K562 (cell line): Measurements from ENCODE around the gene PRAMEF18. TPM values are rescaled to one million over a fixed set of nuclear protein-coding genes. Genes with fewer than 3 reads are reported as not detected.
"Not testable (repeated sequence)": the region's sequence is repeated elsewhere in the genome, so short reads cannot be mapped to it uniquely, and the experiment has no call there.

Experiments used
- ATAC-seq: fragments of 200-7000 bp; cut with Tn5 transposase; 3 replicates; pipeline ENCODE4 v1.9.1; 2020; ENCODE audit warnings: moderate library complexity
- Bru-seq: library from RNA; stranded (reverse); fragments of 400-500 nt; gene quantifications from one replicate; lab custom pipeline; 2021; lab: Mats Ljungman, UMichigan
- BruChase-seq, 2 experiments: library from RNA; stranded (reverse); fragments of 400-500 nt; gene quantifications; one replicate each; lab custom pipeline; 2021; lab: Mats Ljungman, UMichigan
- BruUV-seq: library from RNA; stranded (reverse); fragments of 400-500 nt; replicated peaks from 2 replicates; lab custom pipeline; 2021; lab: Mats Ljungman, UMichigan
- CTCF ChIA-PET: fragments of 300-600 bp; formaldehyde crosslinking; extraction: SDS; loops from one replicate; lab custom pipeline; 2021; ENCODE audit warnings: low intra/inter-chr PET ratio; lab: Yijun Ruan, JAX
- POLR2A ChIA-PET: fragments of 300-600, 350-650 bp; sonication (Branson Sonifier 250); formaldehyde crosslinking; extraction: SDS; loops from one replicate; lab custom pipeline; 2021; ENCODE audit warnings: antibody characterized with exemption, inconsistent platforms; lab: Yijun Ruan, JAX
- DNase-seq, 4 experiments: peaks; one replicate each; pipeline versions ENCODE4 v3.0.0 to v3.0.0-alpha.2; 2011 to 2018; ENCODE audit warnings: low spot score in 3 of 4, mixed read lengths in 3 of 4; ENCODE audit errors: extremely low read depth in 1 of 4
- FAIRE-seq: peaks from 2 replicates; lab custom pipeline; 2011; peaks lifted over from hg19 to GRCh38; lab: Jason Lieb, UNC
- H2AFZ ChIP-seq: 2 replicates; pipeline ENCODE4 v1.6.0; 2011; ENCODE audit warnings: low read depth, low read length, control low read depth, inconsistent platforms
- H3K27ac ChIP-seq: fragments of 200-600 bp; 3 replicates; pipeline ENCODE4 v1.8.0; 2011; ENCODE audit warnings: low read depth, mild to moderate bottlenecking, control low read depth, inconsistent platforms, low read length, moderate library complexity, mixed read lengths; ENCODE audit errors: extremely low read depth
- H3K27me3 ChIP-seq, 2 experiments: fragments of 300-600 bp in 1 of 2; 2 replicates in 1 of 2; 3 replicates in 1 of 2; pipeline versions ENCODE4 v1.6.0 to v1.8.0; 2011; ENCODE audit warnings: inconsistent platforms in 2 of 2, low read length in 2 of 2, mild to moderate bottlenecking in 1 of 2, mixed read lengths in 1 of 2, moderate library complexity in 1 of 2; ENCODE audit not compliant: control insufficient read depth in 2 of 2, insufficient read depth in 2 of 2
- H3K36me3 ChIP-seq: fragments of 300-600 bp; 3 replicates; pipeline ENCODE4 v1.8.0; 2011; ENCODE audit warnings: mild to moderate bottlenecking, low read length, inconsistent platforms; ENCODE audit not compliant: control insufficient read depth, insufficient read depth
- H3K4me1 ChIP-seq, 2 experiments: fragments of 200-600 bp in 1 of 2; replicated peaks in 1 of 2; 2 replicates in 1 of 2; 3 replicates in 1 of 2; pipeline versions ENCODE4 v1.5.1 to v1.8.0; 2011; ENCODE audit warnings: inconsistent platforms in 2 of 2, low read length in 2 of 2, mild to moderate bottlenecking in 1 of 2, mixed read lengths in 1 of 2, moderate library complexity in 1 of 2; ENCODE audit not compliant: control insufficient read depth in 2 of 2, insufficient read depth in 2 of 2
- H3K4me2 ChIP-seq: 2 replicates; pipeline ENCODE4 v1.6.1; 2011; ENCODE audit warnings: low read length, control low read depth, inconsistent platforms, mixed read lengths; ENCODE audit not compliant: insufficient read depth
- H3K4me3 ChIP-seq: fragments of 200-600 bp; sonication (generic), shearing (Covaris generic); 2 replicates; pipeline ENCODE4 v1.5.1; 2016; ENCODE audit warnings: control low read depth, inconsistent platforms
- H3K79me2 ChIP-seq: fragments of 200-600 bp; 3 replicates; pipeline ENCODE4 v1.8.0; 2011; ENCODE audit warnings: low read length, inconsistent platforms; ENCODE audit not compliant: control insufficient read depth, insufficient read depth
- H3K9ac ChIP-seq, 2 experiments: 2 replicates each; pipeline versions ENCODE4 v1.6.0 to v1.6.1; 2011; ENCODE audit warnings: low read depth in 2 of 2, low read length in 2 of 2, control low read depth in 1 of 2, inconsistent platforms in 1 of 2, mild to moderate bottlenecking in 1 of 2, mixed read lengths in 1 of 2; ENCODE audit not compliant: insufficient read depth in 1 of 2
- H3K9me1 ChIP-seq: one replicate; pipeline ENCODE4 v1.6.0; 2011; ENCODE audit warnings: inconsistent platforms, mild to moderate bottlenecking, low read length, moderate library complexity; ENCODE audit not compliant: control insufficient read depth, insufficient read depth
- H3K9me3 ChIP-seq: replicated peaks from 2 replicates; pipeline ENCODE4 v1.5.1; 2011; ENCODE audit warnings: low read depth, low read length, inconsistent platforms; ENCODE audit not compliant: control insufficient read depth, insufficient read depth
- H4K20me1 ChIP-seq: replicated peaks from 2 replicates; pipeline ENCODE4 v1.6.1; 2011; ENCODE audit warnings: low read length, inconsistent platforms, mixed read lengths; ENCODE audit not compliant: control insufficient read depth, insufficient read depth
- WGBS: fragments of 100-300 bp; shearing (Covaris generic); methylation state at CpG from one replicate; pipeline ENCODE4 v1.1.6; 2016; ENCODE audit warnings: low coverage, mixed read lengths; ENCODE audit not compliant: insufficient coverage; ENCODE audit errors: missing lambda C conversion rate; 5-methylcytosine and 5-hydroxymethylcytosine counted together
- in situ Hi-C: fragments of 300-500 bp; cut with MboI; formaldehyde crosslinking; loops from 4 replicates; pipeline ENCODE4 v1.15.0; 2018; ENCODE audit warnings: inconsistent platforms, mixed read lengths
- intact Hi-C: fragments of 100-400 bp; cut with micrococcal nuclease; formaldehyde crosslinking; loops from 2 replicates; pipeline ENCODE4 v1.14.2; 2022
- long read RNA-seq, 3 experiments: library from polyadenylated mRNA in 2 of 3; library from RNA in 1 of 3; unstranded in 2 of 3; stranded (forward) in 1 of 3; transcript quantifications; one replicate each; pipeline ENCODE4 v2.0.0, GENCODE V29; 2019 to 2022
- polyA minus RNA-seq, 3 experiments: library from RNA; depleted of rRNA, polyadenylated mRNA; stranded (reverse); fragments of >200 nt; gene quantifications; 2 replicates each; pipeline ENCODE4 v1.2.3, GENCODE V29; 2011
- polyA plus RNA-seq, 8 experiments: library from polyadenylated mRNA; depleted of rRNA in 4 of 8; stranded (reverse) in 5 of 8; unstranded in 3 of 8; fragments of >200 nt; fragmentation: Nextera tagmentation in 2 of 8; fragmentation: Illumina TruSeq in 1 of 8; extraction: Ambion mirVana in 2 of 8; extraction: Trizol in 1 of 8; gene quantifications; 2 replicates each; pipeline versions ENCODE4 v1.2.1 to v1.2.3, GENCODE V29; 2011 to 2014; ENCODE audit warnings: inconsistent platforms in 1 of 8, missing spikeins in 1 of 8
- total RNA-seq, 7 experiments: library from RNA; depleted of rRNA in 6 of 7; stranded (reverse); fragments of >200 nt in 6 of 7; fragmentation: Illumina TruSeq in 2 of 7; extraction: Trizol in 2 of 7; gene quantifications; 2 replicates each; pipeline versions ENCODE4 v1.2.1 to v1.2.3, GENCODE V29; 2011 to 2021; ENCODE audit warnings: low replicate concordance in 1 of 7

PRAMEF18 gene
- total RNA-seq (2011; cell fraction: chromatin; rRNA removed; ENCODE audit: low replicate concordance): not detected in 2 replicates
- total RNA-seq (2011; cell fraction: nucleolus; rRNA removed): not detected in 2 replicates
- not detected in 2 replicates for total RNA-seq (2011; cell fraction: nucleoplasm; rRNA removed)
- total RNA-seq (2014; rRNA removed) (not detected in 2 replicates), total RNA-seq (2014; rRNA removed; fragmentation: Illumina TruSeq; extraction: Trizol) (not detected in 2 replicates), total RNA-seq (2015; rRNA removed; fragmentation: Illumina TruSeq; extraction: Trizol) (not detected in 2 replicates), total RNA-seq (2021) (not detected in 2 replicates), polyA plus RNA-seq (2011; rRNA removed) (not detected in 2 replicates), polyA plus RNA-seq (2014; fragmentation: Illumina TruSeq; extraction: Trizol) (not detected in 2 replicates), polyA plus RNA-seq (2014; fragmentation: Nextera tagmentation; extraction: Ambion mirVana) (not detected), polyA plus RNA-seq (2014; rRNA removed) (not detected in 2 replicates), polyA minus RNA-seq (2011; rRNA and poly(A)+ RNA removed) (not detected in 2 replicates), Bru-seq, nascent RNA (not detected), BruChase-seq, experiment 1, labeled RNA remaining after a 2-hour chase (not detected), BruChase-seq, experiment 2, labeled RNA remaining after a 6-hour chase (not detected)
- not detected in 2 replicates for polyA plus RNA-seq (2011; cell fraction: cytosol; rRNA removed)
- not detected in 2 replicates for polyA plus RNA-seq (2011; cell fraction: nucleus; rRNA removed)
- polyA plus RNA-seq (2012): not detected in 2 replicates
- polyA minus RNA-seq (2011; cell fraction: cytosol; rRNA and poly(A)+ RNA removed): not detected in 2 replicates
- not detected in 2 replicates for polyA minus RNA-seq (2011; cell fraction: nucleus; rRNA and poly(A)+ RNA removed)
- long read RNA-seq, experiment 1: 0 reads
- long read RNA-seq, experiment 2: 0 reads
- long read RNA-seq, experiment 3: 0 reads

GRCh38 chr1:13225675-13226204, at the start of gene PRAMEF18:
PRAMEF18 (minus strand) TSS chr1:13226154; CDS start chr1:13226106, 48 bp downstream.
- H3K4me2 ChIP-seq, H3K27ac ChIP-seq, H3K9ac ChIP-seq, H3K4me3 ChIP-seq, H4K20me1 ChIP-seq, intact Hi-C loops, H3K4me1 ChIP-seq, H3K27me3 ChIP-seq, H3K36me3 ChIP-seq, ATAC-seq, DNase-seq, CTCF ChIA-PET, H3K9me3 ChIP-seq, FAIRE-seq, H3K79me2 ChIP-seq, H2AFZ ChIP-seq, H3K9me1 ChIP-seq, BruUV-seq: not testable (repeated sequence)
- POLR2A ChIA-PET: interaction anchor here (0.6 to 1.3 kb wide), 2 partner anchors 13 to 563 kb away, joined by 3 read pairs; no protein-coding TSS in a partner anchor
- WGBS: 0% methylated on average over 8 of the region's 9 CpGs
- in situ Hi-C loops: loop anchor here (5.0 to 25.0 kb wide), 2 partner anchors 113 to 218 kb away; partner anchors contain the start of gene HNRNPCL2

GRCh38 chr1:13265124-13265523, 39.2 kb upstream of the PRAMEF18 start:
- DNase-seq, H4K20me1 ChIP-seq, BruUV-seq, H3K79me2 ChIP-seq, H3K9ac ChIP-seq, H3K4me1 ChIP-seq, H3K4me3 ChIP-seq, H3K27ac ChIP-seq, H3K36me3 ChIP-seq, H3K9me1 ChIP-seq, H3K27me3 ChIP-seq, H2AFZ ChIP-seq, FAIRE-seq, H3K4me2 ChIP-seq, in situ Hi-C loops, CTCF ChIA-PET, POLR2A ChIA-PET, H3K9me3 ChIP-seq, intact Hi-C loops: not testable (repeated sequence)
- ATAC-seq: peak; percentile 76
- WGBS: 8% methylated on average over 2 of the region's 3 CpGs

GRCh38 chr1:13253898-13254297, 27.9 kb upstream of the PRAMEF18 start, which contains the start of gene PRAMEF5:
PRAMEF5 (plus strand) TSS chr1:13254198; CDS start chr1:13259269, 5,071 bp downstream.
- H3K79me2 ChIP-seq, intact Hi-C loops, H3K4me2 ChIP-seq, DNase-seq, H3K9me1 ChIP-seq, FAIRE-seq, H4K20me1 ChIP-seq, in situ Hi-C loops, H2AFZ ChIP-seq, H3K27ac ChIP-seq, POLR2A ChIA-PET, H3K9me3 ChIP-seq, H3K27me3 ChIP-seq, H3K36me3 ChIP-seq, H3K4me3 ChIP-seq, ATAC-seq, CTCF ChIA-PET, H3K4me1 ChIP-seq, H3K9ac ChIP-seq, BruUV-seq: not testable (repeated sequence)
- no CpG with 5 or more reads among the region's 5 CpGs for WGBS
